ENCODE results near the gene EDEM3.
"Not testable (repeated sequence)": the region's sequence is repeated elsewhere in the genome, so short reads cannot be mapped to it uniquely, and the experiment has no call there.

Gene EDEM3

DNA sequence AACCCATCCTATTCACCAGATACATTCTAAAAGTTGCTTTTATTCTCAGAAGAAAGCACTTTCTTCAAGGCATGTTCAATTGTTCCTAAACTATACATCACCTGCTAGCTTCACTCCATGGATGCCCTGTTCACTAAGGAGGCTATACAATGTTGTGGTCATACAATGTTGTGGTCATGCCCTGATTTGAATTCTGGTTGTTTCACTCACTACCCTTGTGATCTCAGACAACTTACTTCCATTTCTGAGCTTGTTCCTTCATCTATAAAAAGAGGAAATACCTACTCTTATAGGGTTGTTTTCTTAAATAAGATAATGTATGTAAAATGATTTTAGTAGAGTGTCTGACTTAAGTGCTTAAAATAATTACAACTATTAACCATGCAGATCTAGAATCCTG lies 19.7 kb downstream of the EDEM3 start:
- DNase-seq, result no peak

GRCh38 chr1:184724843-184725242 lies 29.8 kb downstream of the EDEM3 start:
- no peak for DNase-seq

- DNase-seq, result no peak
These were observed 38.5 kb downstream of the EDEM3 start for GRCh38 chr1:184716158-184716557.

DNA sequence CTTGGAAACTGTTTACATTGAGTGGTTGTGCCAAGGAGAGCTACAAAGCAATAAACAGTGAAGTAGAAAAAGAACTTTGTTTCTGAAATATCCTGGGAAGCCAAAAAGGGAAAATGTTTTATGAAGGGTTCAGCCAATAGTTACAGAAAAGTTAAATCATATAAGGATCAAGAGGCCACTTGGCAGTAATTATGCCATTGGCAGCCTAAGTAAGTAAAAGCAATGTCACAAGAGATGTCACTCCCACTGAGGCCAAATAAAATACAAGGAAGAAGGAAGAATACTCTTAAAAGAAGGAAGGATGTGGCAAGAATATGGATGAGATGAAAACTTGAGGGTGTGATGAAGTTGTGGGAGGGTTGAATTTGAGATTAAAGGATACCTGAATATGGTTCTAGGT lies 45.2 kb downstream of the EDEM3 start:
- DNase-seq, result no peak

DNA sequence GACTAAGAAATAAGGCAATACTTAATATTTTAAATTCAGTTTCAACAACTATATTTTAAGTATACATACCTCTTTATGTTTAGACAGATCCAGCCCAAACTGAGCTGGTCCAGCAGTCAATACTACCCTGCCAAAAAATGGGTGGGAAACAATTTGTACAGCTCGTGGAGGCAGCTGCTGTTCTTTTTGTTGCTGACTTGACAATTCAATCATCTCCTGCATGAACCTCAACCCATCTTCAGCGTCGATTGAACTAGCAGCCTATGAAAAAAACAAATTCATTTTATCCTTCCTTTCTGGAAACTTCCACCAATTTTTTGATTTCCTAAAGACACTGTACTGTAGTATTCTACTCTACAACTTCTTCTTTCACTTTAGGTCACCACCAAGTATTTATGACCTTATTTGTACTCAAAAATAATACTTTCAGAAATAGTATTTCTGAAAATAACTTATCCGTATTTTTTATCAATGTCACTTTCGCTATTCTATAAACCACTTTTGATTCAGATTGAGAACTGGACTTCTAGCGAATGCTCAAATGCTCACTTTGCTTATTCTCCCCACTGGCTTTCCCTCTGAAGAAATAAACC lies 46.5 kb downstream of the EDEM3 start:
- DNase-seq, result no peak

DNA sequence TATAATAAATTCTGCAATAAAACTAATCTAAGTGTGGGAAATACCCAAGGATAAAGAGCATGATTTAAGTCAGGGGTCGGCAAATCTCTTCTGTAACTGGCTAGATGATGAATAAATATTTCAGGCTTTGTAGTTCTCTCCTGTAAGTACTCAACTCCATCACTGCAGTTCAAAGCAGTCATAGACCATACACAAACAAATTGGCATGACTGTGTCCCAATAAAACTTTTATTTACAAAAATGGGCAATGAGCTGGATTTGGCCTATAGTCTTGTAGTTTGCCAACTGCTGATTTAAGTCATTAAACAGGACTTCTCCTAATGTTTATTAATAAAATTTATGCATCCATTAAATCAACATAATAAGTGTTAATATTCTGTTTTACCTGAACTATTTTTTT lies 49.4 kb downstream of the EDEM3 start:
- no peak for DNase-seq

GRCh38 chr1:184701816-184702215 lies 52.8 kb downstream of the EDEM3 start:
- DNase-seq, result no peak

DNA sequence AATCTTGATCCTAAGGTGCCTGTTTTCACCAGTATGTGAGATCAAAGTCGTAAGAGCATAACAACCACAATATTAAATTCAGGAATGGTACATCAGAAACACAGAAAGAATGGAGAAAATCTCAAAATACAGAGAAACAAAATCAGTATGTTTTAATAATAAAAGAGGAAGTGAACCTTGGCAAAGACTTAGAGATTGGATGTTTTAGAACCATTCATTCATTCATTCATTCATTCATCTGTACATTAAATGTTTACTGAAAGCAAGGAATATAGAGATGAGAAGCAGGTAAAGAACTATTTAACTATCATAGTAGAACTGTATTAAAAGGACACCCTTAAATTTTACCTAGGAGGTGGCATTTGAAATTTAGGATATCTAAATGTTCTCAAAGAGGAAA lies 55.7 kb downstream of the EDEM3 start:
- DNase-seq, result no peak

- DNase-seq, result no peak
These were observed 56.6 kb downstream of the EDEM3 start for GRCh38 chr1:184698016-184698415.

- DNase-seq, result no peak
These were observed 58.3 kb downstream of the EDEM3 start for GRCh38 chr1:184696403-184696802.

GRCh38 chr1:184695023-184695422 lies 59.6 kb downstream of the EDEM3 start:
- DNase-seq, result no peak

DNA sequence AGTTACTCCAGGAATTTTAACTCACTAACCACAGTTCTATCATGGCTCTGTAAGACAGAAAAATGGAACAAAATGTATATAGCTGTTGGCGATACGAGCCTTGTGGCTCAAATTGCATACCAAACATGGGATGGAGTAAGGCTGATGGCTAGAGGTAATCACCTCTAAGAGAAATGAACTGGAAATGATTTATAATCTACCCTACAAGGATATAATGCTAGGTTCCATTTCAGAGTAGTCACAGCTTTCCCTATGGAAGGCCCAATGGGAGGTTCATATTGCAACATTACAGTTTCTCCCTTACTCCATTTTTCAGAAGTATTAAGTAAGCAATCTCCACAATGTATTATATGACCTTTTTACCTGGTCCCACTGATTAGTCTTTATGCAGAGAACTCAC lies 61.6 kb downstream of the EDEM3 start:
- no peak for DNase-seq

- DNase-seq, result no peak
These were observed 62.8 kb downstream of the EDEM3 start for GRCh38 chr1:184691719-184692324.

DNA sequence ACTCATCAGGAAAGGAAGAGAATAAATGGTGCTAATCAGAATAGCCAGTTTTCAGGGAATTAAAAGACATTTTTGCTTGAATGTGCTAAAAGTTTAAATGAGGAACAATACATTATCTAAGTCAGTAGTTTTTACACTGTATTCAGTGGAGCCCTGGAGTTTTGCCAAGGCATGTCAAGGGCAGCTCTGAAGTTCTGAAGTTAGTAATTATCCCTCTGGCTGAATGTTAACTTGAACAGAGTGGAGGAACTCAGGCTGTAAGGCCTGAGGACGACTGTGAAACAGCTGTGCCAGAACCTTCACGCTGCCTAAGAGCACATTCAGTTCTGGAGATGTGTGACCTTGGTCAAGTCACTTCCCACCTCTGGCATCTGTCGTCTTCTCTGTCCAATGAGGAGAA lies 68.1 kb downstream of the EDEM3 start:
- DNase-seq, result no peak

- DNase-seq, result no peak
These were observed 69.5 kb downstream of the EDEM3 start for GRCh38 chr1:184685116-184685515.

DNA sequence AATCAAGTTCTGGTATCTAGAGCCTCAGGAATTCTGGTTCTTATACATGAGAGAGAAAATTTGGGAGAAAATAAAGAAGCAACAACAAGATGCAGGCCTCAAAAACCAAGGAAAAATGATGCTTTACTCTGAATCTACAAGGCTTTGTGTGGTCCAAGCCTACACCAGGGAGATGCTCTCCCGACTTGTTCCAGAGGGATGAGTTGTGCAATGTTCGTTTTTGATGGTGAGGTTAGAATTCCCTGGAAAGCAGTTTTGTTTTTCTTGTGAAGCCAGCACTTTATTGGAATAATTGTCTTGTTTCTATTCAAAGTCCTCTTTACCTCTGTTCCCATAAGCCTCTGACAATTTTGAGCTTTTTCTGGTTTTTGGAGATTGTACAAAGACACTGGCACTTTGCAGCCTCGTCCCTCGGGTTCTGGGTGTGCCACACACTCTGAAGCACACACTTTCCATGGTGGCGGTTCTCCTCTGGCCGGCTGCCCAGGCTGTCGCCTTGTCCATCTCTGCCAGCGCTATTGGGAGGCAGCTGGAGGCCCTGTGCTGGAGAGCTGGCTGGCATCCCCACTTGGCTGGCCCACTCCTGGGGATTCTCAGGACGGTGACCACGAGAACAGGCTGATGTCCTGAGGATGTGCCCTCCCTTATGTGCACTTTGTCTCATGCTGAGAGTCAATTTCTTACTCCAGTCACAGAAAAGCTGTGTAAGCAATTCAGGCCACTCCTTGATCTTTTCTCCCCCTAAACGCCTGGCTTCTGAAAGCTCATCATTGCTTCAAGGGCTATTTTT lies 70.2 kb downstream of the EDEM3 start:
- no peak for DNase-seq

DNA sequence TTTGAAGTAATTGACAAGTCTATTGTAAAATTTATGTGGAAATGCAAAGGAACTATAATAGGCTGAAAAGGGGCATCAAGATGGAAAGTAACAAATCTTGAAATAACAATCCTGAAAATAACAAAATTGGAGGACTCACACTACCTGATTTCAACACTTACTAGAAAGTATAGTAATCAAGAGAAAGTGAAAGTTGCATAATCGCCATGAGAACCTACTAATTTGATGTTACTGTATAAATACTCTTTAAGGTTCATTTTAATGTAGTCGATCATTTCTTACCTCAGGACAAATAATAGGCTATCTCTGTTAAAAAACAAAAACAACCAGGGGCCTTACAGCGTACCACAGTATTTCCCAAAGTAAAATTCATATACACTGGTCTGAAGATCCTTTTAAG lies 71.7 kb downstream of the EDEM3 start:
- DNase-seq, result no peak

DNA sequence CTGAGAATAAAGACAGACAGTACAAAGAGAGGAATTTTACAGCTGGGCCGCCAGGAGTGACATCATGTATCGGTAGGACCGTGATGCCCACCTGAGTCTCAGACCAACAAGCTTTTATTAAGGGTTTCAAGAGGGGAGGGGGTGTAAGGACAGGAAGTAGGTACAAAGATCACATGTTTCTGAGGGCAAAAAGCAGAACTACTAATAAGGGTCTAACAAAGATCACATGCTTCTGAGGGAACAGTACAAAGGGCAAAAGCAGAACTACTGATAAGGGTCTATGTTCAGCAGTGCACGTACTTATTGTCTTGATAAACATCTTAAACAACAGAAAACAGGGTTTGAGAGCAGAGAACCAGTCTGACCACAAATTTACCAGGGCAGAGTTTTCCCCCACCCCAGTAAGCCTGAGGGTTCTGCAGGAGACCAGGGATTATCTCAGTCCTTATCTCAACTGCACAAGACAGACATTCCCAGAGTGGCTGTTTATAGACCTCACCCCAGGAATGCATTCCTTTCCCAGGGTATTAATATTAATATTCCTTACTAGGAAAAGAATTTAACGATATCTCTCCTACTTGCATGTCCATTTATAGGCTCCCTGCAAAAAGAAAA lies 73.9 kb downstream of the EDEM3 start:
- not testable (repeated sequence) for DNase-seq

GRCh38 chr1:184679472-184679871 lies 75.2 kb downstream of the EDEM3 start:
- not testable (repeated sequence) for DNase-seq

DNA sequence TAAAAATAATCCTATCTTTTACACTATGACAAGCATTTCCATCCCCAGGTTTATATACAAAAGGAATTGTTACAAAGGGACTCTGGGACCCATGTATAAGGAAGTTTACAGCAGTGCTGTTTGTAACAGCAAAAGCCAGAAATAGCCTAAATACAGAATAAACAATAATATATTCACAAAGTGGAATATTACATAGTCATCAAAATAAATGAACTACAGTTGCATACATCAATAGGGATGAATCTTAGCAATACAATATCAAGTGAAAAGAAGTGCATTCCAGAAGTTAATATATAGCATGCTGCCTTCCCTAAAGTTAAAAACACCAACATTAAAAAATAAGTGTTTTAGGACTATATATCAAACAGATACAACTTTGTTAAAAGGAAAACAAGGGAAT lies 77.3 kb downstream of the EDEM3 start:
- no peak for DNase-seq

- DNase-seq, result no peak
These were observed 81.4 kb downstream of the EDEM3 start for GRCh38 chr1:184673305-184673704.

DNA sequence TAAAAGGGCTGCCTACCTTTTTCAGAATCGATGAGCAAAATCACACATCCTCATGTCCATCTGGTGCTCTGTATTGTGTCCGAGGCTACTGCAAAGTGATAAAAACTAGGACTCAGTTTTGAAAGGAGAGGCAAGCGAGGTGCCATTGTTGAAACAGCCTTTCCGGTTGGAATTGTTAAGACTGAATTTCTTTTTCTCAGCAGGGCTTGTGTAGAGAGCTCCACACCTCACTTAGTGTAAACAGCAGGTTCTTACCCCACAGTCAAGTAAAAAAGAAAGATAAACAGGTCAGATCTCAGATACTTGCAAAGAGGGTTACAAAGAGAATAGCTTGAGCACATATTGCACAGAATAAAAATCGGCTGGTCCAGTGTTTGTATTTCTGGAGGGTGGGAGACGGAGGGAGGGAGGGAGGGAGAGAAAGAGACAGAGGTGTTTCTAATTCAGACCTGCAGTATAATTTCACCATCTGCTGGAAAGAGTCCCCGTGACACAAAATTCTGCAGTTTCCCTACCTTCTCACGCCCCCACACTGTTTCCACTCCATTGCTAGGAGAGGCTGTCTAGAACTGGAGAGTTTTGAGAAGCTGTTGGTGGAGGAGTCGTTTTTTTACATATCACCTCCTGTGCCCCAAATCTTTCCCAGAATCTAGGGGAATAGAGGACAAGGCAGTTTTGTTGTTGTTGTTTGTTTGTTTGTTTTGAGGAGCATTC lies 82.5 kb downstream of the EDEM3 start:
- DNase-seq, result no peak

GRCh38 chr1:184669391-184669790 lies 85.3 kb downstream of the EDEM3 start:
- no peak for DNase-seq
